Fibroblast of lung (primary cell): ENCODE results near the gene PYGB.

ENCODE experiments used
- EZH2 ChIP-seq: IDR thresholded peaks from 2 replicates; pipeline ENCODE4 v1.5.1; 2012; ENCODE audit warnings: low read length, control low read depth, mild to moderate bottlenecking; ENCODE audit errors: missing control alignments
- TF ChIP-seq, protein P1 (sequence below), 2 donors: IDR thresholded peaks in 1 of 2; conservative IDR thresholded peaks in 1 of 2; 1 replicate in 1 of 2; 2 replicates in 1 of 2; pipeline ENCODE4 v1.5.1; 2011 to 2012; ENCODE audit warnings: low read length in 2 of 2, control low read depth in 1 of 2, inconsistent platforms in 1 of 2, low read depth in 1 of 2, mild to moderate bottlenecking in 1 of 2

- TF ChIP-seq, protein P1, sequence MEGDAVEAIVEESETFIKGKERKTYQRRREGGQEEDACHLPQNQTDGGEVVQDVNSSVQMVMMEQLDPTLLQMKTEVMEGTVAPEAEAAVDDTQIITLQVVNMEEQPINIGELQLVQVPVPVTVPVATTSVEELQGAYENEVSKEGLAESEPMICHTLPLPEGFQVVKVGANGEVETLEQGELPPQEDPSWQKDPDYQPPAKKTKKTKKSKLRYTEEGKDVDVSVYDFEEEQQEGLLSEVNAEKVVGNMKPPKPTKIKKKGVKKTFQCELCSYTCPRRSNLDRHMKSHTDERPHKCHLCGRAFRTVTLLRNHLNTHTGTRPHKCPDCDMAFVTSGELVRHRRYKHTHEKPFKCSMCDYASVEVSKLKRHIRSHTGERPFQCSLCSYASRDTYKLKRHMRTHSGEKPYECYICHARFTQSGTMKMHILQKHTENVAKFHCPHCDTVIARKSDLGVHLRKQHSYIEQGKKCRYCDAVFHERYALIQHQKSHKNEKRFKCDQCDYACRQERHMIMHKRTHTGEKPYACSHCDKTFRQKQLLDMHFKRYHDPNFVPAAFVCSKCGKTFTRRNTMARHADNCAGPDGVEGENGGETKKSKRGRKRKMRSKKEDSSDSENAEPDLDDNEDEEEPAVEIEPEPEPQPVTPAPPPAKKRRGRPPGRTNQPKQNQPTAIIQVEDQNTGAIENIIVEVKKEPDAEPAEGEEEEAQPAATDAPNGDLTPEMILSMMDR (conservative IDR thresholded peaks at IDR 0.05 in 1 of 2, IDR thresholded peaks at IDR 0.05 in 1 of 2; ENCODE audit: low read depth in 1 of 2, low read length in 2 of 2), result no peak
- no peak for TF ChIP-seq EZH2
These were observed 34.1 kb upstream of the PYGB start for GRCh38 chr20:25213566-25214425.
